T1000 (cell line): ENCODE results near the gene AUTS2.

Experiments used
- DNase-seq: peaks from one replicate; lab custom pipeline; 2025; ENCODE audit warnings: mixed read lengths; lab: John Stamatoyannopoulos, UW

AUTS2 gene

GRCh38 chr7:70545214-70545613 lies 946.9 kb downstream of the AUTS2 start:
- no peak for DNase-seq

- no peak for DNase-seq
Observed at GRCh38 chr7:70552141-70552540, 953.9 kb downstream of the AUTS2 start.

- no peak for DNase-seq
Observed at GRCh38 chr7:70553364-70553763, 955.1 kb downstream of the AUTS2 start.

- DNase-seq = no peak
Observed at GRCh38 chr7:70554646-70555045, 956.4 kb downstream of the AUTS2 start.

GRCh38 chr7:70556761-70557160 lies 958.5 kb downstream of the AUTS2 start:
- no peak for DNase-seq

GRCh38 chr7:70557338-70557737 lies 959.1 kb downstream of the AUTS2 start:
- DNase-seq = no peak

GRCh38 chr7:70559815-70560214 lies 961.5 kb downstream of the AUTS2 start:
- DNase-seq = no peak

GRCh38 chr7:70563960-70564359 lies 965.7 kb downstream of the AUTS2 start:
- DNase-seq = no peak

- no peak for DNase-seq
Observed at GRCh38 chr7:70565721-70566370, 967.6 kb downstream of the AUTS2 start.

- DNase-seq = no peak
Observed at GRCh38 chr7:70566671-70567070, 968.4 kb downstream of the AUTS2 start.

- no peak for DNase-seq
Observed at GRCh38 chr7:70568674-70569334, 970.5 kb downstream of the AUTS2 start.

GRCh38 chr7:70569335-70569819 lies 971.1 kb downstream of the AUTS2 start:
- DNase-seq = no peak

GRCh38 chr7:70570029-70570428 lies 971.8 kb downstream of the AUTS2 start:
- DNase-seq = no peak

GRCh38 chr7:70570961-70571360 lies 972.7 kb downstream of the AUTS2 start:
- no peak for DNase-seq

- DNase-seq = no peak
Observed at GRCh38 chr7:70571403-70571934, 973.2 kb downstream of the AUTS2 start.

GRCh38 chr7:70571961-70572360 lies 973.7 kb downstream of the AUTS2 start:
- no peak for DNase-seq

- DNase-seq = no peak
Observed at GRCh38 chr7:70572571-70572970, 974.3 kb downstream of the AUTS2 start.

- DNase-seq = no peak
Observed at GRCh38 chr7:70573071-70573661, 974.9 kb downstream of the AUTS2 start.

GRCh38 chr7:70573696-70574095 lies 975.4 kb downstream of the AUTS2 start:
- DNase-seq = no peak

GRCh38 chr7:70574314-70574834 lies 976.1 kb downstream of the AUTS2 start:
- no peak for DNase-seq

GRCh38 chr7:70574970-70575799 lies 976.9 kb downstream of the AUTS2 start:
- no peak for DNase-seq

GRCh38 chr7:70577078-70577477 lies 978.8 kb downstream of the AUTS2 start:
- no peak for DNase-seq
